ENCODE results near the gene PDE3B. TPM values are rescaled to one million over a fixed set of nuclear protein-coding genes. Genes with fewer than 3 reads are reported as not detected.
"Not testable (repeated sequence)": the region's sequence is repeated elsewhere in the genome, so short reads cannot be mapped to it uniquely, and the experiment has no call there.

PDE3B gene
- polyA plus RNA-seq, 3 donors = 4.0 to 6.0 (median 5.2) TPM

- H3K27ac ChIP-seq (ENCODE audit: low read depth in 1 of 2, low read length in 2 of 2) = no peak overlapping the region
Observed at GRCh38 chr11:14727215-14727614, 83.6 kb downstream of the PDE3B start.

GRCh38 chr11:14727746-14728145, 84.1 kb downstream of the PDE3B start:
- Histone ChIP-seq H2AFZ (ENCODE audit: insufficient read depth, low read depth, low read length, poor library complexity, severe bottlenecking) (no peak overlapping the region), H3K4me3 (replicated peaks in 1 of 3; ENCODE audit: low read depth in 2 of 3, low read length in 3 of 3) (no peak overlapping the region), H3K4me2 (replicated peaks; ENCODE audit: extremely low read depth, low read length, poor library complexity, severe bottlenecking) (no peak overlapping the region), H3K9me3 (replicated peaks in 1 of 2; ENCODE audit: control insufficient read depth in 1 of 2, insufficient read depth in 1 of 2, low read length in 2 of 2) (no peaks in the 10 kb centered on the region), H3K4me1 (ENCODE audit: control insufficient read depth in 1 of 2, insufficient read depth in 2 of 2, low read length in 2 of 2) (no peaks in the 10 kb centered on the region), H3K79me2 (ENCODE audit: insufficient read depth, low read length) (peaks cover 6% of the 10 kb centered on the region), H4K20me1 (ENCODE audit: insufficient read depth, low read length) (peaks cover 8% of the 10 kb centered on the region), H3K27me3 (ENCODE audit: control insufficient read depth in 2 of 2, insufficient read depth in 2 of 2, low read length in 2 of 2) (no peaks in the 10 kb centered on the region), H3K9ac (ENCODE audit: insufficient read depth, low read length, poor library complexity, severe bottlenecking) (no peak overlapping the region), H3K27ac (ENCODE audit: low read depth in 1 of 2, low read length in 2 of 2) (no peak overlapping the region), H3K36me3 (replicated peaks in 1 of 2; ENCODE audit: control insufficient read depth in 1 of 2, insufficient read depth in 2 of 2, low read length in 2 of 2) (no peaks in the 10 kb centered on the region)
- Mint-ChIP-seq H3K27ac (no peak overlapping the region), H3K4me3 (no peak overlapping the region), H3K27me3 (ENCODE audit: low read depth in 3 of 3) (peaks cover 0 to 2% (median 0%) of the 10 kb centered on the region in 3 donors), H3K9me3 (peaks cover 0 to 2% (median 0%) of the 10 kb centered on the region in 7 donors), H3K36me3 (no peaks in the 10 kb centered on the region), H3K4me1 (peaks cover 8% of the 10 kb centered on the region)
- TF ChIP-seq CTCF (IDR thresholded peaks at IDR 0.05) = no peak
- intact Hi-C loops (cut with micrococcal nuclease) = no loop called here
- DNase-seq = no peak
- no CpG with 5 or more reads among the region's 1 CpG for WGBS (ENCODE audit: insufficient coverage)

More at GRCh38 chr11:14727215-14727614, 83.6 kb downstream of the PDE3B start:
- no peak for DNase-seq
- intact Hi-C loops (cut with micrococcal nuclease) = no loop called here
- Histone ChIP-seq H3K27me3 (ENCODE audit: control insufficient read depth in 2 of 2, insufficient read depth in 2 of 2, low read length in 2 of 2) (no peaks in the 10 kb centered on the region), H3K4me1 (ENCODE audit: control insufficient read depth in 1 of 2, insufficient read depth in 2 of 2, low read length in 2 of 2) (no peaks in the 10 kb centered on the region), H2AFZ (ENCODE audit: insufficient read depth, low read depth, low read length, poor library complexity, severe bottlenecking) (no peak overlapping the region), H4K20me1 (ENCODE audit: insufficient read depth, low read length) (peaks cover 8% of the 10 kb centered on the region), H3K4me2 (replicated peaks; ENCODE audit: extremely low read depth, low read length, poor library complexity, severe bottlenecking) (no peak overlapping the region), H3K79me2 (ENCODE audit: insufficient read depth, low read length) (peaks cover 6% of the 10 kb centered on the region), H3K36me3 (replicated peaks in 1 of 2; ENCODE audit: control insufficient read depth in 1 of 2, insufficient read depth in 2 of 2, low read length in 2 of 2) (no peaks in the 10 kb centered on the region), H3K4me3 (replicated peaks in 1 of 3; ENCODE audit: low read depth in 2 of 3, low read length in 3 of 3) (no peak overlapping the region), H3K9ac (ENCODE audit: insufficient read depth, low read length, poor library complexity, severe bottlenecking) (no peak overlapping the region), H3K9me3 (replicated peaks in 1 of 2; ENCODE audit: control insufficient read depth in 1 of 2, insufficient read depth in 1 of 2, low read length in 2 of 2) (no peaks in the 10 kb centered on the region)
- Mint-ChIP-seq H3K4me3 (no peak overlapping the region), H3K4me1 (peaks cover 8% of the 10 kb centered on the region), H3K27ac (no peak overlapping the region), H3K36me3 (no peaks in the 10 kb centered on the region), H3K27me3 (ENCODE audit: low read depth in 3 of 3) (peaks cover 0 to 2% (median 0%) of the 10 kb centered on the region in 3 donors), H3K9me3 (peaks cover 0 to 2% (median 0%) of the 10 kb centered on the region in 7 donors)
- no peak for TF ChIP-seq CTCF (IDR thresholded peaks at IDR 0.05)

- H3K9me3 ChIP-seq (replicated peaks in 1 of 2; ENCODE audit: control insufficient read depth in 1 of 2, insufficient read depth in 1 of 2, low read length in 2 of 2); H4K20me1 ChIP-seq (ENCODE audit: insufficient read depth, low read length); H3K27ac Mint-ChIP-seq; H3K27me3 ChIP-seq (ENCODE audit: control insufficient read depth in 2 of 2, insufficient read depth in 2 of 2, low read length in 2 of 2); H3K9ac ChIP-seq (ENCODE audit: insufficient read depth, low read length, poor library complexity, severe bottlenecking); H3K36me3 ChIP-seq (replicated peaks in 1 of 2; ENCODE audit: control insufficient read depth in 1 of 2, insufficient read depth in 2 of 2, low read length in 2 of 2); H3K36me3 Mint-ChIP-seq; H3K27ac ChIP-seq (ENCODE audit: low read depth in 1 of 2, low read length in 2 of 2); DNase-seq; H3K4me3 ChIP-seq (replicated peaks in 1 of 3; ENCODE audit: low read depth in 2 of 3, low read length in 3 of 3); H2AFZ ChIP-seq (ENCODE audit: insufficient read depth, low read depth, low read length, poor library complexity, severe bottlenecking); H3K27me3 Mint-ChIP-seq (ENCODE audit: low read depth in 3 of 3); H3K4me3 Mint-ChIP-seq; H3K4me2 ChIP-seq (replicated peaks; ENCODE audit: extremely low read depth, low read length, poor library complexity, severe bottlenecking); intact Hi-C loops (cut with micrococcal nuclease): not testable (repeated sequence)
- H3K4me1 Mint-ChIP-seq = peaks cover 19% of the 10 kb centered on the region
- peaks cover 29% of the 10 kb centered on the region for H3K79me2 ChIP-seq (ENCODE audit: insufficient read depth, low read length)
- peaks cover 3 to 18% (median 10%) of the 10 kb centered on the region in 7 donors for H3K9me3 Mint-ChIP-seq
- no CpG with 5 or more reads among the region's 2 CpGs for WGBS (ENCODE audit: insufficient coverage)
- H3K4me1 ChIP-seq (ENCODE audit: control insufficient read depth in 1 of 2, insufficient read depth in 2 of 2, low read length in 2 of 2) = peaks cover 0 to 15% of the 10 kb centered on the region in 2 donors
Observed at GRCh38 chr11:14740539-14740938, 96.9 kb downstream of the PDE3B start.

All from CD14-positive monocyte (primary cell).